PC-3 (cell line): ENCODE results near the gene FAM171A1.

Source experiments
- CTCF ChIP-seq: fragments of 300-600 bp; sonication (generic); conservative IDR thresholded peaks from 2 replicates; pipeline ENCODE4 v1.5.1; 2017; ENCODE audit warnings: antibody characterized with exemption, low read depth, mild to moderate bottlenecking, low read length
- EZH2 ChIP-seq: fragments of 300-600 bp; sonication (generic); IDR thresholded peaks from one replicate; pipeline ENCODE4 v1.6.1; 2017; ENCODE audit warnings: antibody characterized with exemption, mild to moderate bottlenecking, low read length; ENCODE audit not compliant: unreplicated experiment
- EZH2phosphoT487 ChIP-seq: fragments of 300-600 bp; sonication (generic); IDR thresholded peaks from 2 replicates; pipeline ENCODE4 v1.6.1; 2018; ENCODE audit warnings: mild to moderate bottlenecking, antibody characterized with exemption, low read length, borderline replicate concordance

- TF ChIP-seq CTCF = no peak
- TF ChIP-seq EZH2 = no peak
- TF ChIP-seq EZH2phosphoT487 = no peak
Observed at GRCh38 chr10:15290150-15290549, 80.9 kb downstream of the FAM171A1 start.
